ENCODE data around the gene TMEM147.

GRCh38 chr19:35542209-35542608, 3.2 kb upstream of the TMEM147 start:
- TF ChIP-seq ZNF175 (tag by site-specific recombination; IDR thresholded peaks at IDR 0.05) (no peak), CTCF (tag by site-specific recombination; IDR thresholded peaks at IDR 0.05) (no peak), RBAK (tag by site-specific recombination; IDR thresholded peaks at IDR 0.05) (no peak), ZNF513 (tag by site-specific recombination; IDR thresholded peaks at IDR 0.05) (no peak), ZBTB48 (tag by site-specific recombination; IDR thresholded peaks at IDR 0.05) (no peak), ZSCAN30 (tag by site-specific recombination; IDR thresholded peaks at IDR 0.05) (no peak), ELK4 (IDR thresholded peaks at IDR 0.05; ENCODE audit: borderline replicate concordance, low read depth, low read length) (no peak), ZNF423 (tag by site-specific recombination; IDR thresholded peaks at IDR 0.05) (no peak), GFI1B (tag by site-specific recombination; IDR thresholded peaks at IDR 0.05) (no peak)

Measured in HEK293 (cell line).